AG10803 (cell line): ENCODE data around the gene DPP6.

ENCODE experiments used
- DNase-seq: peaks from one replicate; pipeline ENCODE4 v3.0.0; 2010; ENCODE audit warnings: low read depth
- H3K4me3 ChIP-seq: 2 replicates; pipeline ENCODE4 v1.5.1; 2011; ENCODE audit warnings: mild to moderate bottlenecking, low read length, control low read depth
- TF ChIP-seq, protein P1 (sequence below): conservative IDR thresholded peaks from 2 replicates; pipeline ENCODE4 v1.5.1; 2011; ENCODE audit warnings: mild to moderate bottlenecking, low read length, control low read depth, inconsistent platforms

DPP6 gene

DNA sequence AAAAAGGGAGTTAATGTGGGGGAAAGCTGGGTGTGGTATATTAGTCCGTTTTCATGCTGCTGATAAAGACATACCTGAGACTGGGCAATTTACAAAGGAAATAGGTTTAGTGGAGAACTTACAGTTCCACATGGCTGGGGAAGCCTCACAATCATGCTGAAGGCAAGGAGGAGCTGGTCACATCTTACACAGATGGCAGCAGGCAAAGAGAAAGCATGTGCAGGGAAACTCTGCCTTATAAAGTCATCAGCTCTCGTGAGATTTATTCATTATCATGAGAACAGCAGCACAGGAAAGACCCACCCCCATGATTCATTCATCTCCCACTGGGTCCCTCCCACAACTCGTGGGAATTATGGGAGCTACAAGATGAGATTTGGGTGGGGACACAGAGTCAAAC is 836.5 kb downstream of the DPP6 start:
- TF ChIP-seq, protein P1, sequence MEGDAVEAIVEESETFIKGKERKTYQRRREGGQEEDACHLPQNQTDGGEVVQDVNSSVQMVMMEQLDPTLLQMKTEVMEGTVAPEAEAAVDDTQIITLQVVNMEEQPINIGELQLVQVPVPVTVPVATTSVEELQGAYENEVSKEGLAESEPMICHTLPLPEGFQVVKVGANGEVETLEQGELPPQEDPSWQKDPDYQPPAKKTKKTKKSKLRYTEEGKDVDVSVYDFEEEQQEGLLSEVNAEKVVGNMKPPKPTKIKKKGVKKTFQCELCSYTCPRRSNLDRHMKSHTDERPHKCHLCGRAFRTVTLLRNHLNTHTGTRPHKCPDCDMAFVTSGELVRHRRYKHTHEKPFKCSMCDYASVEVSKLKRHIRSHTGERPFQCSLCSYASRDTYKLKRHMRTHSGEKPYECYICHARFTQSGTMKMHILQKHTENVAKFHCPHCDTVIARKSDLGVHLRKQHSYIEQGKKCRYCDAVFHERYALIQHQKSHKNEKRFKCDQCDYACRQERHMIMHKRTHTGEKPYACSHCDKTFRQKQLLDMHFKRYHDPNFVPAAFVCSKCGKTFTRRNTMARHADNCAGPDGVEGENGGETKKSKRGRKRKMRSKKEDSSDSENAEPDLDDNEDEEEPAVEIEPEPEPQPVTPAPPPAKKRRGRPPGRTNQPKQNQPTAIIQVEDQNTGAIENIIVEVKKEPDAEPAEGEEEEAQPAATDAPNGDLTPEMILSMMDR = no peak
- DNase-seq = no peak
- no peak overlapping the region for H3K4me3 ChIP-seq

DNA sequence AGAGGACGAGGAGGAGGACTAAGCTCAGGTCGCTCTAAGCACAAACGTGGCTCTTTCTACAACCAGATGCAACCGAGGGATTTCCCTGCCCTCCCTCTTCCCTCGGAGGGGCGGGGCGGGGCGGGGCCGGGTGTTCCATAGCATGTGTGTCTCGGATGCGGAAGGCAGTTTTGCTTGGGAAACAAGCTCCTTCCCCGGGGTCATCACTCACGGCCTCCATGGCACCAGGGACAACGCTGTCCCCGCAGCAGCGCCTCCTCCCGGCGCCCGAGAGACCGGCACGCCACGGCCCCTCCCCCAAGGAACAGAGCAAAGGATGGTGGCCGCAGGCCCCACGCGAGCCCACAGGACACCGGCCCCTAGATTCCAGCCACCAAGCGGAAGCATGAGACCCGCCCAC is 840.3 kb downstream of the DPP6 start:
- TF ChIP-seq, protein P1 = no peak
- no peak overlapping the region for H3K4me3 ChIP-seq
- DNase-seq = no peak

DNA sequence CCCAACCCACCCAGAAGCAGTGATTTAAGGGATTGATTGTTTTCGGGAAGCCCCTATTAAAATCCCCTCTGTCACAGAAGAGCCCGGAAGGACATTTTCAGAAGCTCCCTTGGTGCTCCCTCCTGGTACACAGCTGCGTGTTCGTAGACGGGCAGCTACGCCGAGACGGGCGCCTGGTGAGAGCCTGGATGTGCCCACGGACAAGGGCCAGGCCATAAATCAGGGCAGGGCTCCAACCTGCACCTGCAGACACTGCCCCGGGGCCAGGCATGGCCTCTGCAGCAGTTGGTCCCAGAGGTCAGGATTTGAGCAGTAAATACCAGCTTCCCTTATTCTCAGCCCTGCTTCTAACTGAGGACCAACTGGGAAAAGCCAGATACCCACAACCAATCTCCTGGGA is 843.9 kb downstream of the DPP6 start:
- DNase-seq = no peak
- no peak overlapping the region for H3K4me3 ChIP-seq
- TF ChIP-seq, protein P1 = no peak

DNA sequence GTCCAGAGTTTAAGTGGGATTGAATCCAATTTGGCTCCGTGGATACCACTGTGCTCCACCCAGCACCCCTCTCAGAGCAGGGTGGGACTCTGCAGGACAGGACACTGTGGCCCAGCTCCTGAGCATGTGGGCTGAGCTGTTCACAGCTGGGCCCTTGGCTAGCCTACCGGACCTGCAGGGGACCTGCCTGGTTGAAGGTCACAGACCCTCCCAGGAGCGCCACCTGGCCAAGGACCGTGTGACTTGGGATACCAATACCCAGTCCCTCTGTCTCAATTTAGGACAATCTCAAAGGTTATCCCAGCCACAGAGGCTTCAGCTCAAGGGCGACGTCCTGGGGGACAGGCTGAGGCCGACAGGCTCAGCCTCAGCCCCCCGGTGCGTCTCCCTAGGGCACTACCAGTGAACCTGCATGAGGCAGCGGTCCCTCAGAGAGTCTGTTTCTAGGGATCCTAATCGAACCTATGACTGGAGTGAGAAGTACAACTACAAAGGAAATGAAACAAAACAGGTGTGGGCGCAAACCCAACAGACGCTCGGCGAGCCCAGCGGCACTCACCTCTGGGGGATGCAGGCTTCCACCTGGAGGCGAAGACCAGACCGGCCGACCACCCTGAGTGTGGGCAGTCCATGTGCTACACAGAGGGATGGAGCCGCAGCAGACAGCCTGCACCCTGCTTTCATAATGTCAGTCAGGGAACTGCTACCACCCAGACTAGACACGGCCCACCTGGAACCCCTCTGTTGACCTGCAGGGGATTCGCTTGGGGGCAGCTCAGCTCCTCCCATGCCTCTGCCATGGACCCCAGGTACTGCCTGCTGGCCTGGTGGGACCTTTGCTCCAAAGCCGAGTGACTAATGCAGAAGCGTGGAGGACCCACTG is 847.0 kb downstream of the DPP6 start:
- DNase-seq = no peak
- no peak overlapping the region for H3K4me3 ChIP-seq
- TF ChIP-seq, protein P1 = no peak

DNA sequence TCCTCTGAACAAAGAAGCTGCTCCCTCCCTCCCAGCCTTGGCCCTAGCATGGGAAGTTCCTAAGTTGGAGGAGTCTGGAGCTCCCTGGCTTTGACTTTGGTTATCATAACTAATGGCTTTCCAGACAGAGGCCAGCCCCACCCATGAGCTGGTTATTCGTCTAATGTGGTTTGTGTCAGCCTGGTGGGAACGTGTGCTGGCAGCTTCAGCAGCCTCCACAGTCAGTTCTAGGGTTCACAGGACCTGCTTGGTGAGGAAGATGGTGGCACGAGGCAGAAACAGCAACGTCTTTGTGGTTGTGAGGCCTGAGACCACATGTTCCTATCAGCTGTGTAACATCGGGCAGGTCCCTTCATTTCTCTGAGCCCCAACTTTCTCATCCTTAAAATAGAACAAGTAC is 847.7 kb downstream of the DPP6 start:
- TF ChIP-seq, protein P1 = no peak
- DNase-seq = no peak
- H3K4me3 ChIP-seq = no peak overlapping the region

DNA sequence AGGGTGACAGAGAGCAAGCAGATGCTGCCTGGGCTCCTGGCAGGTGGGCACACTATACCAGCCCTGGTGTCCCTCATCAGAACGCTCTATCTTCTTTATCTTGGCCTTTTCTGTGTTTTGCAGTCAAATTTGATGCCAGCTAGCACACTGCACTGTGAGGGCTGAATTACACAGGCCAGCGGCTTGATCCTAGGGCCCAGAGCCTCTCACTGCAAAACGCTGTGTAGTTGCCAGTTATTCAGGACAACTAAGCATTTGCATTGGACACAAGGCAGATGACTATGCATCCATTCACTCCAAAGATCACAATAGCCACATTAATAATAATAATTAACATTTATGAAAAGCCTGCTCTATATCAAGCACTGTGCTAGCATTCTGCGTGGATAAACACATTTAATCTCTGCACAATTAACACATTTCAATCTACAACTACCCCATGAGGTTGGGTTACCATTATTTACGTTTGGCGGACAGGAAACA is 850.4 kb downstream of the DPP6 start:
- TF ChIP-seq, protein P1 = no peak
- no peak for DNase-seq

More for the DNA sequence above, 850.4 kb downstream of the DPP6 start:
- no peak overlapping the region for H3K4me3 ChIP-seq
